ENCODE results near the gene COL6A2.

COL6A2 gene

GRCh38 chr21:46097336-46098293, at the start of gene COL6A2:
Gene COL6A2 (plus strand): TSS chr21:46098112.
- peak within 1 kb of the TSS; percentile 70 for H3K4me3 ChIP-seq (ENCODE audit: low read depth, low read length)
- TF ChIP-seq, protein P1, sequence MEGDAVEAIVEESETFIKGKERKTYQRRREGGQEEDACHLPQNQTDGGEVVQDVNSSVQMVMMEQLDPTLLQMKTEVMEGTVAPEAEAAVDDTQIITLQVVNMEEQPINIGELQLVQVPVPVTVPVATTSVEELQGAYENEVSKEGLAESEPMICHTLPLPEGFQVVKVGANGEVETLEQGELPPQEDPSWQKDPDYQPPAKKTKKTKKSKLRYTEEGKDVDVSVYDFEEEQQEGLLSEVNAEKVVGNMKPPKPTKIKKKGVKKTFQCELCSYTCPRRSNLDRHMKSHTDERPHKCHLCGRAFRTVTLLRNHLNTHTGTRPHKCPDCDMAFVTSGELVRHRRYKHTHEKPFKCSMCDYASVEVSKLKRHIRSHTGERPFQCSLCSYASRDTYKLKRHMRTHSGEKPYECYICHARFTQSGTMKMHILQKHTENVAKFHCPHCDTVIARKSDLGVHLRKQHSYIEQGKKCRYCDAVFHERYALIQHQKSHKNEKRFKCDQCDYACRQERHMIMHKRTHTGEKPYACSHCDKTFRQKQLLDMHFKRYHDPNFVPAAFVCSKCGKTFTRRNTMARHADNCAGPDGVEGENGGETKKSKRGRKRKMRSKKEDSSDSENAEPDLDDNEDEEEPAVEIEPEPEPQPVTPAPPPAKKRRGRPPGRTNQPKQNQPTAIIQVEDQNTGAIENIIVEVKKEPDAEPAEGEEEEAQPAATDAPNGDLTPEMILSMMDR (conservative IDR thresholded peaks at IDR 0.05; ENCODE audit: low read depth, low read length) = no peak
- DNase-seq (ENCODE audit: low read depth) = peak; percentile 59

DNA sequence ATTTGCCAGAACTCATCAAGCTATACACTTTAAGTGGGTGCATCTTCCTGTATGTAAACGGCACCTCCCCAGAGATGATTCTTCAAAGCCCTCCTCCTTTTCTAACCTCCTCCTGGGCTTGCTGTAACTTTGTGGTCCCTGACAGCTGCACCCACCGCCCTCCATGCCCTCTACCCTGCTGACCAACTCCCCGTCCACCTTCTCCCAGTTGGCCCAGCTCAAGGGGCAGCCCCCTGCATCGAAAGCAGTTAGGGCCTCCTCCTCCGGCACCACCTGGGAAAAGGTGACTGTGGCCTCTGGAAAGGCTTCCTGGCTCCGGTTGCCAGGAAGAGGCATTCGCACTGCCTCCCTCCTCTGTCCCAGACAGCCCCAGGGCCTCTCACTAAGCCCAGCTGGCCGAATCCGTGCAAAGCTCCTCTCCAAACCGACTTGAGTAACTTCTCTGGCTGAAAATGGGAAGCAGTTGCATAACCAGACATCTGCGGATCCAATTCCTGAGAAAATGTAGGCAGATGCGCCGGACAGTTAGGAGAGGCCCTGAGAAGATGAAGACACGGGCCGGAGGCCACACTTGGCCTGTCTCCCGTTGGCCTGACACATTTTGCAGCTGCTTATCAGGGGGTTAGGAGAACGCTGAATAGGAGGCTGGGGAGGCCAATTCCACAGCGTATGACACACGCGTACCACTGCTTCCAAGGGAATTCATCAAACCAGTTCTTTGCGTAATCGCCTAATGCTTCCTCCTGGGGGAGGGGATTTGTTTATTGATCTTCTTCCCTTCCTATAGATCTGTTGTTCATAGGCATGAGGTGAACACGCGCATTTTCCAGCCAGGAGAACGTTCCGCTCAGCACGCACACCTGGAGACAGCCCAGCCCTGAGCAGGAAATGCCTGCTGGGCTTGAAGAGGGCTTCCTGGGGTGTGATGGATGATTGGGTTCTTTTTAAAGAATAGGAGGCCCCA, 48.7 kb upstream of the COL6A2 start:
- H3K4me3 ChIP-seq (ENCODE audit: low read depth, low read length) = no peak overlapping the region
- TF ChIP-seq, protein P1 (conservative IDR thresholded peaks at IDR 0.05; ENCODE audit: low read depth, low read length) = no peak
- peak; percentile 98 for DNase-seq (ENCODE audit: low read depth)

DNA sequence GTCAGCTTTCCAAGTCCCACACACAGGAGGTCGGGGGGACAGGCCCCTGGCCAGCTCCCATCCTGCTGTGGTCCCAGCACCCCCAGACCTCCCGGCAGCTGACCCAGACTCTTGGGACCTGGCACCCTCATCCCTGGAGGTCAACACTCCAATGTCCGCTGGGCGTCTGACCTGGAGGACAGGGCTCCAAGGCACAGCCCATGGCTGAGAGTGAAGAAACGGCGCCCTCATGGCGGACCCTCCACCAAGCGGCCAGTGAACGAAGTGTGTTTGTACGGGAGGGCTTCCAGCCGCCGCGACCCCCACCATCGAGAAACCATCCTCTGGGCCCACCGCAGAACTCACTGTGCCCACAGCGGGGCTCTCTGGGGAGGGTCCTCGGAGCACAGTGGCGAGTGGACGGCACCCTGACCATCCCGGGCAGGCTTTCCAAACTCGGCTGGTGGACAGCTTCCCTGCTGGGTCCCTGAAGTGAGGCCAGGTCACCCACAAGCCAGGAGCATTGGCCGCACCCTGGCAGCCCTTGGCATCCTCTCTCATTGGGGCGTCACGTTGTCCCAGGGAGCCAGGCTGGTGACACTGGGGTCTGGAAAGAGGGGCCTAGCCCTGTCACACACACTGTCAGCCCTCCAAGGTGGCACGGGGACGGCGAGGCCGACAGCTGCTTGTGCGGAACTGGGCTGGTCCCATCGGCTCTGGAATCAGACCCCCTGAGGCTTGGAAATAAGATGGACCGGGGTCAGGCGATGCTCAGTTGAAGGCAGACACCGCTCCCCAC, 47.8 kb upstream of the COL6A2 start:
- no peak for DNase-seq (ENCODE audit: low read depth)
- TF ChIP-seq, protein P1 (conservative IDR thresholded peaks at IDR 0.05; ENCODE audit: low read depth, low read length) = no peak
- no peak overlapping the region for H3K4me3 ChIP-seq (ENCODE audit: low read depth, low read length)

- no peak overlapping the region for H3K4me3 ChIP-seq (ENCODE audit: low read depth, low read length)
- TF ChIP-seq, protein P1 (conservative IDR thresholded peaks at IDR 0.05; ENCODE audit: low read depth, low read length) = no peak
- no peak for DNase-seq (ENCODE audit: low read depth)
Measured at GRCh38 chr21:46050668-46051378, 47.1 kb upstream of the COL6A2 start.

DNA sequence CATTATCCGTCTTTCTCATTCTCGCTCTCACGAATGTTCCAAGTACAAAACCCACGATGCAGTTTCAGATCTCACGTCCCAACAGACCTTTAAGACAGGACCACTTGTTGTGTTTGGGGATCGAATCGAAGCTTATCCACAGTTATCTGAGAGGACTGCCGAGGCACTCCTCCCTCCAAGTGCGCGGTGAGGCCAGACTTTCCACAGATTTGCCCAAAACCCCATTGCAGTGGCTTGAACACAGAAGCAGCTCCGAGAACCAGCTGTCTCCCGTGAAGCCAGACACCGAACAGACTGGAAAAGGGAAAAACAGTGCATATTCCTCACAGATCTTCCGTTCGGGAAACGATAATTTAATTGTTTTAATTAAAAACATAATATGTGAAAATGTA, 46.5 kb upstream of the COL6A2 start:
- TF ChIP-seq, protein P1 (conservative IDR thresholded peaks at IDR 0.05; ENCODE audit: low read depth, low read length) = no peak
- no peak overlapping the region for H3K4me3 ChIP-seq (ENCODE audit: low read depth, low read length)
- no peak for DNase-seq (ENCODE audit: low read depth)
